Activated CD4-positive, alpha-beta T cell treated with anti-CD3 and anti-CD28 coated beads for 36 hours (primary cell): ENCODE results near the gene TAL1. TPM values are rescaled to one million over a fixed set of nuclear protein-coding genes. Genes with fewer than 3 reads are reported as not detected.
A peak's percentile ranks its signal among the peaks of the same experiment; 100 is the strongest.
"Not testable (repeated sequence)": the region's sequence is repeated elsewhere in the genome, so short reads cannot be mapped to it uniquely, and the experiment has no call there.

Experiments used
- ATAC-seq: fragments of 200-7000 bp; cut with Tn5 transposase; one replicate; pipeline ENCODE4 v1.10.0; 2021; ENCODE audit warnings: mild to moderate bottlenecking, moderate library complexity
- CTCF ChIA-PET: fragments of 350-600 bp; sonication (Branson Sonifier 250); formaldehyde crosslinking; loops from one replicate; lab custom pipeline; 2021; ENCODE audit warnings: antibody characterized with exemption; lab: Charles Lee
- POLR2A ChIA-PET: fragments of 350-600 bp; sonication (Branson Sonifier 250); formaldehyde crosslinking; loops from one replicate; lab custom pipeline; 2021; ENCODE audit warnings: antibody characterized with exemption, inconsistent platforms; lab: Charles Lee
- DNase-seq: peaks from one replicate; pipeline ENCODE4 v3.0.0-alpha.2; 2020
- H3K27ac Mint-ChIP-seq: one replicate; pipeline ENCODE4 v1.8.0; 2021; ENCODE audit warnings: mixed read lengths
- H3K27me3 Mint-ChIP-seq: one replicate; pipeline ENCODE4 v1.8.0; 2021; ENCODE audit warnings: mixed read lengths
- H3K36me3 Mint-ChIP-seq: one replicate; pipeline ENCODE4 v1.8.0; 2021; ENCODE audit warnings: low read depth, mixed read lengths
- H3K4me1 Mint-ChIP-seq: one replicate; pipeline ENCODE4 v1.8.0; 2021; ENCODE audit warnings: mixed read lengths
- H3K4me3 Mint-ChIP-seq: one replicate; pipeline ENCODE4 v1.8.0; 2021; ENCODE audit warnings: mild to moderate bottlenecking, moderate library complexity, mixed read lengths
- H3K9me3 Mint-ChIP-seq: one replicate; pipeline ENCODE4 v1.8.0; 2021; ENCODE audit warnings: low read depth, mixed read lengths
- intact Hi-C, 2 experiments: fragments of 100-400 bp; cut with DNase I in 1 of 2; cut with micrococcal nuclease in 1 of 2; formaldehyde crosslinking; loops; one replicate each; pipeline versions ENCODE4 v1.14.2 to v1.15.1; 2022 to 2024; cut with DNase I, micrococcal nuclease
- total RNA-seq, 2 experiments: library from RNA; stranded (reverse); gene quantifications; one replicate each; pipeline ENCODE4 v1.2.3, GENCODE V29; 2021

Gene TAL1
- total RNA-seq: under 1 TPM in 1 of 2 experiments, not detected in 1; 0.19 TPM

DNA sequence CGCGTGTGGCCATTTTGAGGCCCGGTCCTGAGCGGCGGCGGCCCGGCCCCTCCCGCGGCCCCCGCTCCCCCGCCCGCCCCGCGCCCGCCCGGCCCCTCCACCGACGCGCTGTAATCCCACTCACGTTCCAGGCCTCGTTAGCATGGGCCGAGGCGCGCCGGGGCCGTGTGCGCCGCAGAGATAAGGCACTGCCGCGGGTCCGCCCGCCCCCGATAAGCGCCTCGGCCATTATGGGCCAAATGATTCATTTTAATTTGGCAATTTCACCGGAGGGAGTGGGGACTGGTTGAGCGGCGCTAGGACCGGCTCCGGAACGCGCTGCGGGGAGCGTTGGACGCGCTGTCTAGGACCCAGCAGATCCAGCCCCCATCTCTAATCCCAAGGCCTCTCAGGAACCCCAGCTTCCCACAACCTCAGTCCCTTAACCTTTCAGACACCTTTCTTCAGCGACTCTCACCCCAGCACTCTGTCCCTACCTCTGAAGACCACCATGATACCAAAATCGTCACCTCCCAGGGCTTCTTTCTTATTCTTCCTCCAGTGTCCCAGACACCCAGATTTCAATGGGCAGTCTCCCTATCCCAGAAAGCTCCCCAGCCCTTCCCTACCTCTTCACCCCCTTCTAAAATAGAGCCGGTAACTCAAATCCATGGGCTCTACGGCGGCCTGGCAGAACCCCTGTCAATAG lies at the start of gene TAL1:
Gene TAL1, minus strand, starts transcription at position 39 of the 688 bp plus-strand sequence. CDS start 6,337 bp downstream, outside the sequence.
- ATAC-seq: no peak
- intact Hi-C loops: loop anchor here in 1 of 2 experiments (5.0 kb wide), 1 partner anchor 740 kb away; no protein-coding TSS in a partner anchor
- H3K9me3 Mint-ChIP-seq: no peaks in the 10 kb centered on the region
- DNase-seq: no peak
- H3K4me3 Mint-ChIP-seq: peak within 1 kb of the TSS; percentile 73
- peaks cover 68% of the 10 kb centered on the region for H3K27me3 Mint-ChIP-seq
- H3K27ac Mint-ChIP-seq: peak within 1 kb of the TSS; percentile 48
- POLR2A ChIA-PET: interaction anchor here (0.7 kb wide), 1 partner anchor 11 kb away, joined by 9 read pairs; no protein-coding TSS in a partner anchor
- no peaks in the 10 kb centered on the region for H3K36me3 Mint-ChIP-seq
- CTCF ChIA-PET: interaction anchor here (0.6 to 1.0 kb wide), 2 partner anchors 30 to 40 kb away, joined by 3 to 5 read pairs; no protein-coding TSS in a partner anchor
- H3K4me1 Mint-ChIP-seq: peaks cover 24% of the 10 kb centered on the region

DNA sequence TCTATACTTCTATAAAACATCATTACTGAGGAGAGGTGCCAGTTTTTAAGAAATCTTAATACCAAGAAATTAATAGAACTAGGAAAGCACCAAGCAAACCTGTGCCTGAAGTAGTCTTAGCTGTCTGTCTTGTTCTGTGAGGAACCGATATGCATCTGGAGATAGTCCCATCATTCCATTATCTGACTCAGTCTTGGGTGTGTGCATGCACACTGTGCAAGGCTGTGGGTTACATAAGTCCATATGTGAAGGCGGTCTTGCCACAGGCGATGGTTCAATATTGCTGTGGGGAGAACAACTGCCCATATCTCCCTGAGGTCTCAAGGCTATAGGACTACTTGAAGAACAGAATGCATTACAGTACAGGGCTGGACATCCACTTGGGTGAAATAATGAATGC lies 48.1 kb upstream of the TAL1 start:
- Mint-ChIP-seq H3K27me3 (no peaks in the 10 kb centered on the region), H3K4me1 (no peaks in the 10 kb centered on the region), H3K36me3 (peaks cover 34% of the 10 kb centered on the region), H3K4me3 (no peak overlapping the region), H3K27ac (no peak overlapping the region), H3K9me3 (no peaks in the 10 kb centered on the region)
- DNase-seq: no peak
- no peak for ATAC-seq
- ChIA-PET CTCF (interaction anchor here (0.6 to 0.7 kb wide), 2 partner anchors 20 to 155 kb away, joined by 3 read pairs; no protein-coding TSS in a partner anchor), POLR2A (no interaction called here)
- intact Hi-C loops: no loop called here

- intact Hi-C loops: no loop called here
- Mint-ChIP-seq H3K27me3 (no peaks in the 10 kb centered on the region), H3K4me3 (no peak overlapping the region), H3K4me1 (no peaks in the 10 kb centered on the region), H3K27ac (no peak overlapping the region), H3K36me3 (peaks cover 30% of the 10 kb centered on the region), H3K9me3 (no peaks in the 10 kb centered on the region)
- DNase-seq (no peak), ATAC-seq (no peak)
- CTCF ChIA-PET: no interaction called here
- POLR2A ChIA-PET: no interaction called here
Measured at GRCh38 chr1:47276850-47277249, 44.8 kb upstream of the TAL1 start.

GRCh38 chr1:47275811-47276210 lies 43.8 kb upstream of the TAL1 start:
- H3K9me3 Mint-ChIP-seq, POLR2A ChIA-PET, H3K4me1 Mint-ChIP-seq, H3K27ac Mint-ChIP-seq, intact Hi-C loops, DNase-seq, H3K27me3 Mint-ChIP-seq, H3K4me3 Mint-ChIP-seq, ATAC-seq: not testable (repeated sequence)
- peaks cover 33% of the 10 kb centered on the region for H3K36me3 Mint-ChIP-seq
- CTCF ChIA-PET: interaction anchor here (1.4 kb wide), 1 partner anchor 13 kb away, joined by 5 read pairs; no protein-coding TSS in a partner anchor

DNA sequence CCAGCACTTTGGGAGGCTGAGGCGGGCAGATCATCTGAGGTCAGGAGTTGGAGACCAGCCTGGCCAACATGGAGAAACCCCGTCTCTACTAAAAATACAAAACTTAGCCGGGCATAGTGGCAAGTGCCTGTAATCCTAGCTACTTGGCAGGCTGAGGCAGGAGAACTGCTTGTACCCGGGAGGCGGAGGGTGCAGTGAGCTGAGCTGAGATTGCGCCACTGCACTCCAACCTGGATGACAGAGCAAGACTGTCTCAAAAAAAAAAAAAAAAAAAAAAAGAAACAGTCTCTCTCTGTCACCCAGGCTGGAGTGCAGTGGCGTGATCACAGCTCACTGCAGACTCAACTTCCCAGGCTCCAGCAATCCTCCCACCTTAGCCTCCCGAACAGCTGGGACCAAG lies 33.5 kb upstream of the TAL1 start:
- H3K4me3 Mint-ChIP-seq, ATAC-seq, H3K9me3 Mint-ChIP-seq, DNase-seq, CTCF ChIA-PET, H3K4me1 Mint-ChIP-seq, H3K27me3 Mint-ChIP-seq, H3K27ac Mint-ChIP-seq, intact Hi-C loops: not testable (repeated sequence)
- POLR2A ChIA-PET: interaction anchor here (0.7 kb wide), 1 partner anchor 85 kb away, joined by 4 read pairs; no protein-coding TSS in a partner anchor
- H3K36me3 Mint-ChIP-seq: peaks cover 35% of the 10 kb centered on the region

DNA sequence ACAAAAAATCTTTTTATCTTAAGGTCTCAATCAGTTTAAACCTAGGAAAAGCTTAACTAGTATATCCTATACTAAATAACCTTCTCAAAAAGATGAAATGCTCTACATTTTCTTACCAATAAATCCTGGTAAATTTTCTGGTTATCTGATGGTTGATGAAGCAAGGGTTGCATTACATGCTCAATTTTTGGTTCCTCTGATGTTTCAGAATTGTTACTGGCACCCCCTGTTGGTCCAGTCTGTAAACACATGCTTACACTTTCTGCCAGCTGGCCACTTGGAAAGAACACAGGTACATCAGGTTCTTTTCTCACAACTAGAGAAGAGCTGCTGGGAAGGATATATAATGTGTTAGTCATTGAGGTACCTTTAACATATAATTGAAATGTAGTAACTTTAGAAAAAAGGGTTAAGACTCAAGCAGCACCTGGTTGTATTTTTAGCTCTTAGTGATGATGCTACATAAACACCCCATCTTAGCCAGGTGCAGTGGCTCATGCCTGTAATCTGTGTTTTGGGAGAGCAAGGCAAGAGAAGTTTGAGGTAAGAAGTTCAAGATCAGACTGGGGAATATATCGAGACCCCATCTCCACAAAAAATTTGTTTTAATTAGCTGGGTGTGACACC lies 30.9 kb upstream of the TAL1 start:
- CTCF ChIA-PET: interaction anchor here (0.5 to 3.7 kb wide), 25 partner anchors 10 to 463 kb away, joined by 3 to 47 read pairs (median 3); partner anchors contain the start of gene PDZK1IP1
- intact Hi-C loops: loop anchor here (1.0 to 5.0 kb wide), 3 partner anchors 70 to 86 kb away; no protein-coding TSS in a partner anchor
- ATAC-seq (no peak), DNase-seq (peak; percentile 56)
- Mint-ChIP-seq H3K4me3 (no peak overlapping the region), H3K9me3 (no peaks in the 10 kb centered on the region), H3K4me1 (no peaks in the 10 kb centered on the region), H3K27ac (no peak overlapping the region), H3K27me3 (no peaks in the 10 kb centered on the region), H3K36me3 (peaks cover 34% of the 10 kb centered on the region)
- POLR2A ChIA-PET: no interaction called here

DNA sequence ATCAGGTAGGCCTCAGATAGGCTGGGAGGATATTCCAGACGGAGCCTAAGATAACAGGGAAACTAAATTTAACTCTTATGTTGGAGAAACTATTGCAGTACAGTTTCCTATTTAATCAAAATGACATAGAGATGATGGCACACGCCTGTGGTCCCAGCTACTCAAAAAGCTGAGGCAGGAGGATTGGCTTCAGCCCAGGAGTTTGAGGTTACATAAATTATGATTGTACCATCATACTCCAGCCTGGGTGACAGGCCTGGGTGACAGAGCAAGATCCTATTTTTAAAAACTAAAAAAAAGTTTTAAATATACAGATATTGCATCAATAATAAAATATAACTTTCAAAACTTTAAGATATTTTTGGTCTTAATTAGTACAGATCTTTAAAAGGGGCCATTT lies 25.2 kb upstream of the TAL1 start:
- ATAC-seq (no peak), DNase-seq (no peak)
- peaks cover 22% of the 10 kb centered on the region for H3K36me3 Mint-ChIP-seq
- CTCF ChIA-PET: interaction anchor here (2.0 kb wide), 1 partner anchor 64 kb away, joined by 10 read pairs; no protein-coding TSS in a partner anchor
- POLR2A ChIA-PET: no interaction called here
- no peaks in the 10 kb centered on the region for H3K4me1 Mint-ChIP-seq
- intact Hi-C loops: no loop called here
- no peak overlapping the region for H3K27ac Mint-ChIP-seq
- H3K4me3 Mint-ChIP-seq: no peak overlapping the region
- no peaks in the 10 kb centered on the region for H3K27me3 Mint-ChIP-seq
- no peaks in the 10 kb centered on the region for H3K9me3 Mint-ChIP-seq

DNA sequence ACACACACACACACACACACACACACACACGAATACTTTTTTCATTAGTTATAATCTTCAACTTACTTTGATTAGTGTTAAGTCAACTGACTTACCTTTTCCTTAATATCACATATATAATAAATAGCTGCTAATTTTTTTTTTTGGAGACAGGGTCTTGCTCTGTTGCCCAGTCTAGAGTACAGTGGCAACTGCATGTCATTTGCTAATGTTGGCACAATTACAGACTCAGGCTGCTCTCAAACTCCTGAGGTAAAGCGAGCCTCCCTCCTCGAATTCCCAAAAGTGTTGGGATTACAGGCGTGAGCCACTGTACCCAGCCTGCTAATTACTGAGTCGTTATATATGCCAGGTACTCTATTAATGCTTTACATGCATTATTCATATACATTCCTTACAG lies 20.8 kb upstream of the TAL1 start:
- H3K4me3 Mint-ChIP-seq: no peak overlapping the region
- no peaks in the 10 kb centered on the region for H3K9me3 Mint-ChIP-seq
- H3K4me1 Mint-ChIP-seq: no peaks in the 10 kb centered on the region
- POLR2A ChIA-PET: no interaction called here
- DNase-seq: no peak
- intact Hi-C loops: no loop called here
- H3K27me3 Mint-ChIP-seq: no peaks in the 10 kb centered on the region
- H3K36me3 Mint-ChIP-seq: peaks cover 13% of the 10 kb centered on the region
- ATAC-seq: no peak
- no peak overlapping the region for H3K27ac Mint-ChIP-seq
- CTCF ChIA-PET: interaction anchor here (0.6 to 5.3 kb wide), 4 partner anchors 11 to 216 kb away, joined by 3 to 29 read pairs (median 3); no protein-coding TSS in a partner anchor

- Mint-ChIP-seq H3K4me3 (no peak overlapping the region), H3K27ac (no peak overlapping the region), H3K9me3 (no peaks in the 10 kb centered on the region), H3K27me3 (no peaks in the 10 kb centered on the region), H3K4me1 (no peaks in the 10 kb centered on the region), H3K36me3 (peaks cover 10% of the 10 kb centered on the region)
- intact Hi-C loops: no loop called here
- ChIA-PET POLR2A (no interaction called here), CTCF (interaction anchor here (0.6 to 5.3 kb wide), 5 partner anchors 11 to 216 kb away, joined by 3 to 29 read pairs (median 3); no protein-coding TSS in a partner anchor)
- no peak for DNase-seq
- ATAC-seq: no peak
Measured at GRCh38 chr1:47252369-47252768, 20.3 kb upstream of the TAL1 start.

DNA sequence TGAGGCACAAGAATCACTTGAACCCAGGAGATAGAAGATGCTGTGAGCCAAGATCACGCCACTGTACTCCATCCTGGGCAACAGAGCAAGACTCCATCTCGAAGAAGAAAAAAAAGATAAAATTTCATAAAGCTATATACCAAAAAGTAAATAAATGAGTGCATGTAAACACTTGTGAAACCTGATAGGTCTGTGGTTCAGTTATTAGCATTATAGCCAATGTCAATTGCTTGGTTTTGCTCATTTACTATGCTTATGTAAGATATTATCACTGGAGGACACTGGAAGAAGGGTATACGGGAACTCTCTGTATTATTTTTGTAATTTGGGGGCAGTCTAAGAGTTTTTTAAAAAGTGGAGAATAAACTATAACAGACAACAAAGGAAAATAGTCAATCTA lies 17.7 kb upstream of the TAL1 start:
- CTCF ChIA-PET: interaction anchor here (0.6 to 5.3 kb wide), 3 partner anchors 14 to 701 kb away, joined by 3 to 29 read pairs (median 4); no protein-coding TSS in a partner anchor
- no peak for ATAC-seq
- Mint-ChIP-seq H3K9me3 (no peaks in the 10 kb centered on the region), H3K4me3 (no peak overlapping the region), H3K27ac (no peak overlapping the region), H3K27me3 (peaks cover 3% of the 10 kb centered on the region), H3K36me3 (peaks cover 10% of the 10 kb centered on the region), H3K4me1 (no peaks in the 10 kb centered on the region)
- intact Hi-C loops: no loop called here
- DNase-seq: no peak
- POLR2A ChIA-PET: no interaction called here

- Mint-ChIP-seq H3K4me1 (peaks cover 1% of the 10 kb centered on the region), H3K27me3 (peaks cover 18% of the 10 kb centered on the region), H3K4me3 (no peak overlapping the region), H3K9me3 (no peaks in the 10 kb centered on the region), H3K27ac (no peak overlapping the region), H3K36me3 (no peaks in the 10 kb centered on the region)
- ChIA-PET POLR2A (no interaction called here), CTCF (no interaction called here)
- DNase-seq (no peak), ATAC-seq (no peak)
- intact Hi-C loops: no loop called here
Measured at GRCh38 chr1:47244339-47244862, 12.4 kb upstream of the TAL1 start.
